HCT116 (cell line): ENCODE data around the gene PIM3. TPM values are rescaled to one million over a fixed set of nuclear protein-coding genes. Genes with fewer than 3 reads are reported as not detected.

Experiments used
- ATAC-seq: fragments of 200-7000 bp; cut with Tn5 transposase; 2 replicates; pipeline ENCODE4 v1.9.1; 2020; ENCODE audit warnings: mild to moderate bottlenecking, moderate library complexity
- BruUV-seq: library from RNA; stranded (reverse); fragments of 400-500 nt; replicated peaks from 2 replicates; lab custom pipeline; 2021; lab: Mats Ljungman, UMichigan
- CTCF ChIA-PET: fragments of 300-600 bp; sonication (Branson Sonifier 250); formaldehyde crosslinking; loops from one replicate; lab custom pipeline; 2021; ENCODE audit warnings: antibody characterized with exemption; lab: Charles Lee
- POLR2A ChIA-PET: fragments of 300-600, 350-600 bp; sonication (Branson Sonifier 250); formaldehyde crosslinking; loops from one replicate; lab custom pipeline; 2021; ENCODE audit warnings: antibody characterized with exemption; lab: Charles Lee
- RAD21 ChIA-PET, 2 experiments: fragments of 300-600 bp; sonication (Branson Sonifier 250); formaldehyde crosslinking; loops; one replicate each; lab custom pipeline; 2023; ENCODE audit warnings: low total read pairs in 2 of 2; ENCODE audit not compliant: uncharacterized antibody in 2 of 2, unreplicated experiment in 2 of 2, low non-redundant PET in 1 of 2; lab: Charles Lee
- DNase-seq: peaks from one replicate; pipeline ENCODE4 v3.0.0-alpha.2; 2010; ENCODE audit warnings: low read depth, low spot score
- H2AFZ ChIP-seq: fragments of 200-600 bp; shearing (Covaris generic), sonication (generic); 2 replicates; pipeline ENCODE4 v1.6.1; 2017; ENCODE audit warnings: low read depth, mixed run types, mixed read lengths, antibody characterized with exemption, low read length; ENCODE audit not compliant: poor library complexity, severe bottlenecking
- H3K27ac ChIP-seq: 2 replicates; pipeline ENCODE4 v1.5.1; 2012; ENCODE audit warnings: low read depth, low read length
- H3K27me3 ChIP-seq: fragments of 200-600 bp; sonication (generic); 2 replicates; pipeline ENCODE4 v1.6.1; 2016; ENCODE audit warnings: mixed run types, low read length, mixed read lengths; ENCODE audit not compliant: insufficient read depth
- H3K36me3 ChIP-seq, 2 experiments: fragments of 200-500 bp in 1 of 2; fragments of 200-600 bp in 1 of 2; sonication (Bioruptor generic) in 1 of 2; sonication (generic) in 1 of 2; 2 replicates each; pipeline versions ENCODE4 v1.5.1 to v1.6.1; 2014 to 2016; ENCODE audit warnings: low read length in 2 of 2, inconsistent platforms in 1 of 2, mixed read lengths in 1 of 2, mixed run types in 1 of 2; ENCODE audit not compliant: insufficient read depth in 2 of 2, control insufficient read depth in 1 of 2
- H3K4me1 ChIP-seq, 2 experiments: fragments of 200-600 bp in 1 of 2; sonication (generic) in 1 of 2; 2 replicates each; pipeline versions ENCODE4 v1.5.1 to v1.6.1; 2012 to 2017; ENCODE audit warnings: low read length in 2 of 2, inconsistent platforms in 1 of 2, mild to moderate bottlenecking in 1 of 2, mixed read lengths in 1 of 2, mixed run types in 1 of 2, moderate library complexity in 1 of 2; ENCODE audit not compliant: insufficient read depth in 2 of 2, control insufficient read depth in 1 of 2
- H3K4me2 ChIP-seq: fragments of 200-600 bp; sonication (generic); 2 replicates; pipeline ENCODE4 v1.6.1; 2017; ENCODE audit warnings: mixed run types, low read length, mixed read lengths
- H3K4me3 ChIP-seq, 2 experiments: fragments of 200-600 bp in 1 of 2; sonication (generic) in 1 of 2; replicated peaks in 1 of 2; 2 replicates each; pipeline ENCODE4 v1.5.1; 2011 to 2016; ENCODE audit warnings: low read length in 2 of 2, control low read depth in 1 of 2, low read depth in 1 of 2, mild to moderate bottlenecking in 1 of 2, mixed read lengths in 1 of 2, mixed run types in 1 of 2
- H3K79me2 ChIP-seq: fragments of 200-600 bp; sonication (generic); 2 replicates; pipeline ENCODE4 v1.6.1; 2017; ENCODE audit warnings: mild to moderate bottlenecking, mixed run types, low read length, moderate library complexity, mixed read lengths; ENCODE audit not compliant: insufficient read depth
- H3K9ac ChIP-seq: fragments of 200-600 bp; sonication (generic); 2 replicates; pipeline ENCODE4 v1.6.1; 2016; ENCODE audit warnings: low read length, mixed read lengths
- H3K9me2 ChIP-seq: fragments of 200-600 bp; sonication (generic), shearing (Covaris generic); 2 replicates; pipeline ENCODE4 v1.6.1; 2017; ENCODE audit warnings: mixed run types, mild to moderate bottlenecking, moderate library complexity; ENCODE audit not compliant: insufficient read depth
- H3K9me3 ChIP-seq, 2 experiments: fragments of 200-500 bp in 1 of 2; fragments of 200-600 bp in 1 of 2; sonication (Bioruptor generic) in 1 of 2; sonication (generic) in 1 of 2; 2 replicates each; pipeline ENCODE4 v1.6.1; 2014 to 2017; ENCODE audit warnings: low read length in 2 of 2, mixed read lengths in 2 of 2, inconsistent platforms in 1 of 2, low read depth in 1 of 2, mild to moderate bottlenecking in 1 of 2, mixed run types in 1 of 2, moderate library complexity in 1 of 2; ENCODE audit not compliant: control insufficient read depth in 1 of 2, insufficient read depth in 1 of 2
- H4K20me1 ChIP-seq: fragments of 200-600 bp; sonication (generic), shearing (Covaris generic); 2 replicates; pipeline ENCODE4 v1.6.1; 2017; ENCODE audit warnings: mixed run types, mild to moderate bottlenecking, moderate library complexity; ENCODE audit not compliant: insufficient read depth
- ATF3 ChIP-seq: IDR thresholded peaks from 2 replicates; pipeline ENCODE4 v1.6.1; 2012
- CBX3 ChIP-seq: IDR thresholded peaks from 2 replicates; pipeline ENCODE4 v1.6.1; 2012; ENCODE audit warnings: low read depth
- ELF1 ChIP-seq: IDR thresholded peaks from 2 replicates; pipeline ENCODE4 v1.6.1; 2012; ENCODE audit warnings: low read depth, borderline replicate concordance
- EZH2 ChIP-seq: fragments of 200-600 bp; sonication (generic); IDR thresholded peaks from 2 replicates; pipeline ENCODE4 v1.6.1; 2017; ENCODE audit warnings: antibody characterized with exemption, mixed run types
- EZH2phosphoT487 ChIP-seq: fragments of 200-600 bp; IDR thresholded peaks from 2 replicates; pipeline ENCODE4 v1.6.1; 2018; ENCODE audit warnings: antibody characterized with exemption, borderline replicate concordance
- FOSL1 ChIP-seq: IDR thresholded peaks from 2 replicates; pipeline ENCODE4 v1.6.1; 2012; ENCODE audit warnings: low read depth
- JUND ChIP-seq: IDR thresholded peaks from 2 replicates; pipeline ENCODE4 v1.6.1; 2012
- RAD21 ChIP-seq: IDR thresholded peaks from 2 replicates; pipeline ENCODE4 v1.6.1; 2012; ENCODE audit warnings: low read depth, mild to moderate bottlenecking
- SIN3A ChIP-seq: IDR thresholded peaks from 2 replicates; pipeline ENCODE4 v1.6.1; 2012; ENCODE audit warnings: low read depth
- SP1 ChIP-seq: IDR thresholded peaks from 2 replicates; pipeline ENCODE4 v1.6.1; 2012; ENCODE audit warnings: low read depth
- SRF ChIP-seq: IDR thresholded peaks from 2 replicates; pipeline ENCODE4 v1.6.1; 2012; ENCODE audit warnings: low read depth
- TCF7L2 ChIP-seq: IDR thresholded peaks from 2 replicates; pipeline ENCODE4 v1.7.0; 2011; ENCODE audit warnings: borderline replicate concordance, inconsistent platforms; ENCODE audit not compliant: insufficient read depth, insufficient read length; ENCODE audit errors: extremely low read depth
- YY1 ChIP-seq: IDR thresholded peaks from 2 replicates; pipeline ENCODE4 v1.6.1; 2011; ENCODE audit warnings: low read length, low read depth, moderate library complexity, mild to moderate bottlenecking; ENCODE audit not compliant: insufficient replicate concordance; ENCODE audit errors: extremely low read depth
- intact Hi-C: fragments of 100-400 bp; cut with micrococcal nuclease; formaldehyde crosslinking; loops from 2 replicates; pipeline ENCODE4 v1.10.0; 2022
- total RNA-seq: library from RNA; stranded (reverse); gene quantifications from one replicate; pipeline ENCODE4 v1.2.1, GENCODE V29; 2021; ENCODE audit not compliant: unreplicated experiment

The PIM3 gene
- total RNA-seq, 1 experiment from 2014 or later, result 116 TPM

- Histone ChIP-seq H3K4me3 (no peak overlapping the region), H3K9me3 (no peaks in the 10 kb centered on the region), H3K79me2 (no peaks in the 10 kb centered on the region), H3K4me1 (peaks cover 33 to 48% of the 10 kb centered on the region in 2 experiments), H3K9me2 (no peaks in the 10 kb centered on the region), H3K9ac (no peak overlapping the region), H3K27me3 (no peaks in the 10 kb centered on the region), H3K4me2 (no peak overlapping the region), H3K27ac (peak overlapping the region; percentile 29; the same call in 1 of the 2 replicates), H3K36me3 (no peaks in the 10 kb centered on the region), H4K20me1 (no peaks in the 10 kb centered on the region), H2AFZ (no peak overlapping the region)
- BruUV-seq, result no TSS peak
- DNase-seq (no peak), ATAC-seq (no peak)
- ChIA-PET POLR2A (interaction anchor here (1.4 kb wide), 1 partner anchor 25 kb away, joined by 3 read pairs; no protein-coding TSS in a partner anchor), RAD21 (no interaction called here), CTCF (no interaction called here)
- intact Hi-C loops, result no loop called here
- TF ChIP-seq ELF1, result no peak
- no peak for TF ChIP-seq ATF3
- TF ChIP-seq SP1, result no peak
- TF ChIP-seq FOSL1, result no peak
Observed at GRCh38 chr22:49946612-49947295, 13.8 kb upstream of the PIM3 start.

GRCh38 chr22:49947296-49947622 lies 13.3 kb upstream of the PIM3 start:
- Histone ChIP-seq H3K4me1 (peaks cover 39 to 53% of the 10 kb centered on the region in 2 experiments), H3K79me2 (no peaks in the 10 kb centered on the region), H4K20me1 (no peaks in the 10 kb centered on the region), H3K9me2 (no peaks in the 10 kb centered on the region), H3K36me3 (no peaks in the 10 kb centered on the region), H3K27me3 (no peaks in the 10 kb centered on the region), H3K9me3 (no peaks in the 10 kb centered on the region), H3K9ac (no peak overlapping the region), H3K27ac (peak overlapping the region; percentile 29; the same call in 1 of the 2 replicates), H2AFZ (no peak overlapping the region), H3K4me3 (no peak overlapping the region), H3K4me2 (no peak overlapping the region)
- ChIA-PET POLR2A (no interaction called here), RAD21 (no interaction called here), CTCF (no interaction called here)
- DNase-seq (no peak), ATAC-seq (no peak)
- intact Hi-C loops, result no loop called here
- BruUV-seq, result no TSS peak
- no peak for TF ChIP-seq EZH2phosphoT487
- TF ChIP-seq ELF1, result no peak
- TF ChIP-seq JUND, result no peak
- TF ChIP-seq YY1, result no peak
- TF ChIP-seq RAD21, result no peak
- TF ChIP-seq EZH2, result no peak
- no peak for TF ChIP-seq SRF
- TF ChIP-seq TCF7L2, result no peak
- no peak for TF ChIP-seq CBX3
- no peak for TF ChIP-seq ATF3
- TF ChIP-seq SIN3A, result no peak
